Panc1 (cell line): ENCODE measurements around the gene DCDC2. TPM values are rescaled to one million over a fixed set of nuclear protein-coding genes. Genes with fewer than 3 reads are reported as not detected.

Experiments used
- ATAC-seq: fragments of 200-7000 bp; cut with Tn5 transposase; 2 replicates; pipeline ENCODE4 v1.9.1; 2020; ENCODE audit warnings: mild to moderate bottlenecking, moderate library complexity
- BruUV-seq: library from RNA; stranded (reverse); fragments of 400-500 nt; replicated peaks from 2 replicates; lab custom pipeline; 2021; lab: Mats Ljungman, UMichigan
- CTCF ChIA-PET: fragments of 300-600 bp; sonication (Branson Sonifier 250); formaldehyde crosslinking; loops from one replicate; lab custom pipeline; 2022; ENCODE audit warnings: antibody characterized with exemption; lab: Charles Lee
- POLR2A ChIA-PET: fragments of 300-600 bp; sonication (Branson Sonifier 250); formaldehyde crosslinking; loops from one replicate; lab custom pipeline; 2022; ENCODE audit warnings: antibody characterized with exemption; lab: Charles Lee
- DNase-seq: peaks from one replicate; pipeline ENCODE4 v3.0.0-alpha.2; 2010; ENCODE audit warnings: low read depth, low spot score
- H3K27ac ChIP-seq: 2 replicates; pipeline ENCODE4 v1.5.1; 2011; ENCODE audit warnings: mild to moderate bottlenecking, low read length, inconsistent platforms
- H3K27me3 ChIP-seq: fragments of 200-500 bp; sonication (Bioruptor generic); 2 replicates; pipeline ENCODE4 v1.6.0; 2014; ENCODE audit warnings: low read length, inconsistent platforms; ENCODE audit not compliant: control insufficient read depth, insufficient read depth
- H3K36me3 ChIP-seq: fragments of 200-500 bp; sonication (Bioruptor generic); 2 replicates; pipeline ENCODE4 v1.5.1; 2014; ENCODE audit warnings: inconsistent platforms, mild to moderate bottlenecking, low read length, moderate library complexity; ENCODE audit not compliant: control insufficient read depth, insufficient read depth
- H3K4me1 ChIP-seq: 2 replicates; pipeline ENCODE4 v1.5.1; 2011; ENCODE audit warnings: inconsistent platforms, mild to moderate bottlenecking, low read length, moderate library complexity; ENCODE audit not compliant: control insufficient read depth, insufficient read depth
- H3K4me3 ChIP-seq, 2 experiments: 2 replicates each; pipeline ENCODE4 v1.5.1; 2011 to 2012; ENCODE audit warnings: low read depth in 2 of 2, low read length in 2 of 2, mild to moderate bottlenecking in 2 of 2, inconsistent platforms in 1 of 2, moderate library complexity in 1 of 2
- H3K9me3 ChIP-seq: fragments of 200-500 bp; sonication (Bioruptor generic); 2 replicates; pipeline ENCODE4 v1.5.1; 2014; ENCODE audit warnings: low read depth, mild to moderate bottlenecking, inconsistent platforms, low read length, moderate library complexity; ENCODE audit not compliant: control insufficient read depth, insufficient read depth
- CTCF ChIP-seq: fragments of 450-650 bp; IDR thresholded peaks from 2 replicates; pipeline ENCODE4 v1.5.1; 2017; ENCODE audit warnings: mild to moderate bottlenecking
- POLR2AphosphoS5 ChIP-seq: IDR thresholded peaks from 2 replicates; pipeline ENCODE4 v1.6.1; 2012; ENCODE audit warnings: mild to moderate bottlenecking, low read depth, low read length, moderate library complexity
- REST ChIP-seq, 2 experiments: IDR thresholded peaks; 2 replicates each; pipeline ENCODE4 v1.6.1; 2011 to 2012; ENCODE audit warnings: low read depth in 2 of 2, control low read depth in 1 of 2, low read length in 1 of 2, mild to moderate bottlenecking in 1 of 2, moderate library complexity in 1 of 2; ENCODE audit not compliant: insufficient read depth in 1 of 2
- SIN3A ChIP-seq: IDR thresholded peaks from 2 replicates; pipeline ENCODE4 v1.6.1; 2012; ENCODE audit warnings: low read depth, mild to moderate bottlenecking, low read length, moderate library complexity, borderline replicate concordance; ENCODE audit not compliant: insufficient read depth
- TCF7L2 ChIP-seq: IDR thresholded peaks from 2 replicates; pipeline ENCODE4 v1.6.1; 2011; ENCODE audit warnings: mild to moderate bottlenecking, low read depth, low read length, inconsistent platforms
- in situ Hi-C: cut with HindIII; loops from 2 replicates; pipeline ENCODE4 v1.10.0; 2016; ENCODE audit warnings: low sequenced_read_pairs, low pct_unique_long_range_greater_than_20kb
- intact Hi-C: fragments of 100-400 bp; cut with micrococcal nuclease; formaldehyde crosslinking; loops from one replicate; pipeline ENCODE4 v1.10.0; 2022; ENCODE audit not compliant: unreplicated experiment
- total RNA-seq: library from RNA; stranded (reverse); gene quantifications from one replicate; pipeline ENCODE4 v1.2.1, GENCODE V29; 2021; ENCODE audit not compliant: unreplicated experiment

Gene DCDC2
- total RNA-seq, 1 experiment from 2014 or later: 0.15 TPM

- ChIA-PET POLR2A (no interaction called here), CTCF (no interaction called here)
- intact Hi-C loops: no loop called here
- Histone ChIP-seq H3K4me3 (no peak overlapping the region), H3K27me3 (peaks cover 2% of the 10 kb centered on the region), H3K36me3 (no peaks in the 10 kb centered on the region), H3K27ac (no peak overlapping the region), H3K4me1 (no peaks in the 10 kb centered on the region), H3K9me3 (no peaks in the 10 kb centered on the region)
- in situ Hi-C loops: no loop called here
- DNase-seq (no peak), ATAC-seq (no peak)
- no peak for TF ChIP-seq SIN3A
- no peak for TF ChIP-seq REST (IDR thresholded peaks at IDR 0.05; ENCODE audit: insufficient read depth in 1 of 2, low read depth in 2 of 2, low read length in 1 of 2)
- no peak for TF ChIP-seq CTCF
- TF ChIP-seq POLR2AphosphoS5: no peak
- no peak for TF ChIP-seq TCF7L2
- BruUV-seq: no TSS peak
Measured at GRCh38 chr6:24122139-24122538, 235.7 kb downstream of the DCDC2 start.

Other genes with a start within 250 kb of the DCDC2 start
- not detected for gene NRSN1, start 231.8 kb downstream of the DCDC2 start, total RNA-seq
- 26.0 TPM for gene MRS2, start 44.9 kb upstream of the DCDC2 start, total RNA-seq
- gene GPLD1, start 131.5 kb upstream of the DCDC2 start, total RNA-seq: 0.98 TPM
- gene ALDH5A1, start 136.9 kb upstream of the DCDC2 start, total RNA-seq: 4.2 TPM